Measurements from ENCODE around the gene MLIP. TPM values are rescaled to one million over a fixed set of nuclear protein-coding genes. Genes with fewer than 3 reads are reported as not detected.

Gene MLIP
- total and polyA plus RNA-seq, 2 donors = 0.19 to 1.1 TPM

- H3K4me3 ChIP-seq (ENCODE audit: low read length in 2 of 2) = no peak overlapping the region
- no peaks in the 10 kb centered on the region for H3K36me3 ChIP-seq (ENCODE audit: control insufficient read depth in 2 of 2, insufficient read depth in 2 of 2, low read length in 1 of 2)
Measured at GRCh38 chr6:54102238-54102637, 9.0 kb upstream of the MLIP start.

GRCh38 chr6:54103497-54103896 is 7.7 kb upstream of the MLIP start:
- no peaks in the 10 kb centered on the region for H3K4me1 ChIP-seq (ENCODE audit: control insufficient read depth in 2 of 2, insufficient read depth in 2 of 2, low read length in 2 of 2)
- WGBS = 92% methylated on average over 3 of the region's 3 CpGs
- H3K4me3 ChIP-seq (ENCODE audit: low read length in 2 of 2) = no peak overlapping the region
- H3K27me3 ChIP-seq (ENCODE audit: control insufficient read depth in 2 of 2, insufficient read depth in 1 of 2, low read length in 1 of 2) = no peaks in the 10 kb centered on the region
- no peaks in the 10 kb centered on the region for H3K9me3 ChIP-seq (ENCODE audit: control insufficient read depth in 2 of 2, insufficient read depth in 1 of 2, low read length in 1 of 2)
- no peaks in the 10 kb centered on the region for H3K36me3 ChIP-seq (ENCODE audit: control insufficient read depth in 2 of 2, insufficient read depth in 2 of 2, low read length in 1 of 2)
- H3K27ac ChIP-seq (ENCODE audit: low read depth in 1 of 2, low read length in 1 of 2) = no peak overlapping the region
- DNase-seq (ENCODE audit: low read depth in 6 of 9, low spot score in 9 of 9) = no peak

More at GRCh38 chr6:54102238-54102637, 9.0 kb upstream of the MLIP start:
- Histone ChIP-seq H3K27me3 (ENCODE audit: control insufficient read depth in 2 of 2, insufficient read depth in 1 of 2, low read length in 1 of 2) (no peaks in the 10 kb centered on the region), H3K4me1 (ENCODE audit: control insufficient read depth in 2 of 2, insufficient read depth in 2 of 2, low read length in 2 of 2) (no peaks in the 10 kb centered on the region), H3K27ac (ENCODE audit: low read depth in 1 of 2, low read length in 1 of 2) (no peak overlapping the region), H3K9me3 (ENCODE audit: control insufficient read depth in 2 of 2, insufficient read depth in 1 of 2, low read length in 1 of 2) (no peaks in the 10 kb centered on the region)
- 41% methylated on average over 1 of the region's 1 CpG for WGBS
- no peak for DNase-seq (ENCODE audit: low read depth in 6 of 9, low spot score in 9 of 9)

- Histone ChIP-seq H3K27me3 (ENCODE audit: control insufficient read depth in 2 of 2, insufficient read depth in 1 of 2, low read length in 1 of 2) (no peaks in the 10 kb centered on the region), H3K4me3 (ENCODE audit: low read length in 2 of 2) (no peak overlapping the region), H3K27ac (ENCODE audit: low read depth in 1 of 2, low read length in 1 of 2) (no peak overlapping the region), H3K36me3 (ENCODE audit: control insufficient read depth in 2 of 2, insufficient read depth in 2 of 2, low read length in 1 of 2) (no peaks in the 10 kb centered on the region), H3K9me3 (ENCODE audit: control insufficient read depth in 2 of 2, insufficient read depth in 1 of 2, low read length in 1 of 2) (no peaks in the 10 kb centered on the region), H3K4me1 (ENCODE audit: control insufficient read depth in 2 of 2, insufficient read depth in 2 of 2, low read length in 2 of 2) (no peaks in the 10 kb centered on the region)
- DNase-seq (ENCODE audit: low read depth in 6 of 9, low spot score in 9 of 9) = no peak
Measured at GRCh38 chr6:54106727-54107126, 4.5 kb upstream of the MLIP start.

- Histone ChIP-seq H3K27ac (ENCODE audit: low read depth in 1 of 2, low read length in 1 of 2) (no peak overlapping the region), H3K4me1 (ENCODE audit: control insufficient read depth in 2 of 2, insufficient read depth in 2 of 2, low read length in 2 of 2) (no peaks in the 10 kb centered on the region), H3K4me3 (ENCODE audit: low read length in 2 of 2) (no peak overlapping the region), H3K27me3 (ENCODE audit: control insufficient read depth in 2 of 2, insufficient read depth in 1 of 2, low read length in 1 of 2) (no peaks in the 10 kb centered on the region), H3K9me3 (ENCODE audit: control insufficient read depth in 2 of 2, insufficient read depth in 1 of 2, low read length in 1 of 2) (no peaks in the 10 kb centered on the region), H3K36me3 (ENCODE audit: control insufficient read depth in 2 of 2, insufficient read depth in 2 of 2, low read length in 1 of 2) (no peaks in the 10 kb centered on the region)
- 87% methylated on average over 8 of the region's 8 CpGs for WGBS
- DNase-seq (ENCODE audit: low read depth in 6 of 9, low spot score in 9 of 9) = no peak
Measured at GRCh38 chr6:54107470-54108090, 3.7 kb upstream of the MLIP start.

GRCh38 chr6:54108271-54108670 is 3.0 kb upstream of the MLIP start:
- Histone ChIP-seq H3K4me1 (ENCODE audit: control insufficient read depth in 2 of 2, insufficient read depth in 2 of 2, low read length in 2 of 2) (no peaks in the 10 kb centered on the region), H3K36me3 (ENCODE audit: control insufficient read depth in 2 of 2, insufficient read depth in 2 of 2, low read length in 1 of 2) (no peaks in the 10 kb centered on the region), H3K27ac (ENCODE audit: low read depth in 1 of 2, low read length in 1 of 2) (no peak overlapping the region), H3K27me3 (ENCODE audit: control insufficient read depth in 2 of 2, insufficient read depth in 1 of 2, low read length in 1 of 2) (no peaks in the 10 kb centered on the region), H3K4me3 (ENCODE audit: low read length in 2 of 2) (no peak overlapping the region), H3K9me3 (ENCODE audit: control insufficient read depth in 2 of 2, insufficient read depth in 1 of 2, low read length in 1 of 2) (no peaks in the 10 kb centered on the region)
- DNase-seq (ENCODE audit: low read depth in 6 of 9, low spot score in 9 of 9) = no peak

- DNase-seq (ENCODE audit: low read depth in 6 of 9, low spot score in 9 of 9) = no peak
- no peak overlapping the region for H3K4me3 ChIP-seq (ENCODE audit: low read length in 2 of 2)
- H3K27me3 ChIP-seq (ENCODE audit: control insufficient read depth in 2 of 2, insufficient read depth in 1 of 2, low read length in 1 of 2) = no peaks in the 10 kb centered on the region
- H3K9me3 ChIP-seq (ENCODE audit: control insufficient read depth in 2 of 2, insufficient read depth in 1 of 2, low read length in 1 of 2) = no peaks in the 10 kb centered on the region
- no peaks in the 10 kb centered on the region for H3K4me1 ChIP-seq (ENCODE audit: control insufficient read depth in 2 of 2, insufficient read depth in 2 of 2, low read length in 2 of 2)
- no peak overlapping the region for H3K27ac ChIP-seq (ENCODE audit: low read depth in 1 of 2, low read length in 1 of 2)
- no peaks in the 10 kb centered on the region for H3K36me3 ChIP-seq (ENCODE audit: control insufficient read depth in 2 of 2, insufficient read depth in 2 of 2, low read length in 1 of 2)
- WGBS = 94% methylated on average over 3 of the region's 3 CpGs
Measured at GRCh38 chr6:54109586-54109985, 1.7 kb upstream of the MLIP start.

GRCh38 chr6:54112151-54112650 is 958 bp downstream of the MLIP start:
- 95% methylated on average over 1 of the region's 1 CpG for WGBS

GRCh38 chr6:54114991-54115390 is 3.7 kb downstream of the MLIP start:
- Histone ChIP-seq H3K36me3 (ENCODE audit: control insufficient read depth in 2 of 2, insufficient read depth in 2 of 2, low read length in 1 of 2) (no peaks in the 10 kb centered on the region), H3K27me3 (ENCODE audit: control insufficient read depth in 2 of 2, insufficient read depth in 1 of 2, low read length in 1 of 2) (no peaks in the 10 kb centered on the region), H3K4me1 (ENCODE audit: control insufficient read depth in 2 of 2, insufficient read depth in 2 of 2, low read length in 2 of 2) (no peaks in the 10 kb centered on the region), H3K27ac (ENCODE audit: low read depth in 1 of 2, low read length in 1 of 2) (no peak overlapping the region), H3K9me3 (ENCODE audit: control insufficient read depth in 2 of 2, insufficient read depth in 1 of 2, low read length in 1 of 2) (no peaks in the 10 kb centered on the region), H3K4me3 (ENCODE audit: low read length in 2 of 2) (no peak overlapping the region)
- WGBS = 98% methylated on average over 1 of the region's 1 CpG
- DNase-seq (ENCODE audit: low read depth in 6 of 9, low spot score in 9 of 9) = no peak

More at GRCh38 chr6:54112151-54112650, 958 bp downstream of the MLIP start:
- no peak overlapping the region for H3K27ac ChIP-seq (ENCODE audit: low read depth in 1 of 2, low read length in 1 of 2)
- no peaks in the 10 kb centered on the region for H3K9me3 ChIP-seq (ENCODE audit: control insufficient read depth in 2 of 2, insufficient read depth in 1 of 2, low read length in 1 of 2)
- H3K4me3 ChIP-seq (ENCODE audit: low read length in 2 of 2) = no peak overlapping the region
- H3K4me1 ChIP-seq (ENCODE audit: control insufficient read depth in 2 of 2, insufficient read depth in 2 of 2, low read length in 2 of 2) = no peaks in the 10 kb centered on the region
- H3K36me3 ChIP-seq (ENCODE audit: control insufficient read depth in 2 of 2, insufficient read depth in 2 of 2, low read length in 1 of 2) = no peaks in the 10 kb centered on the region
- DNase-seq (ENCODE audit: low read depth in 6 of 9, low spot score in 9 of 9) = no peak
- no peaks in the 10 kb centered on the region for H3K27me3 ChIP-seq (ENCODE audit: control insufficient read depth in 2 of 2, insufficient read depth in 1 of 2, low read length in 1 of 2)

GRCh38 chr6:54115966-54116365 is 4.7 kb downstream of the MLIP start:
- no peaks in the 10 kb centered on the region for H3K36me3 ChIP-seq (ENCODE audit: control insufficient read depth in 2 of 2, insufficient read depth in 2 of 2, low read length in 1 of 2)
- H3K27ac ChIP-seq (ENCODE audit: low read depth in 1 of 2, low read length in 1 of 2) = no peak overlapping the region
- DNase-seq (ENCODE audit: low read depth in 6 of 9, low spot score in 9 of 9) = no peak
- H3K9me3 ChIP-seq (ENCODE audit: control insufficient read depth in 2 of 2, insufficient read depth in 1 of 2, low read length in 1 of 2) = no peaks in the 10 kb centered on the region
- WGBS = 84% methylated on average over 1 of the region's 1 CpG
- H3K27me3 ChIP-seq (ENCODE audit: control insufficient read depth in 2 of 2, insufficient read depth in 1 of 2, low read length in 1 of 2) = no peaks in the 10 kb centered on the region
- H3K4me1 ChIP-seq (ENCODE audit: control insufficient read depth in 2 of 2, insufficient read depth in 2 of 2, low read length in 2 of 2) = no peaks in the 10 kb centered on the region
- H3K4me3 ChIP-seq (ENCODE audit: low read length in 2 of 2) = no peak overlapping the region
